OCI-LY3 (cell line): Measurements from ENCODE around the gene KLF15.

Experiments
- H2AFZ ChIP-seq: fragments of 200-600, 300-600 bp; shearing (Covaris generic); 2 replicates; pipeline ENCODE4 v1.6.0; 2014; ENCODE audit warnings: antibody characterized with exemption, low read depth, low read length
- H3K27ac ChIP-seq: fragments of 200-600, 300-600 bp; sonication (generic); 2 replicates; pipeline ENCODE4 v1.5.1; 2014; ENCODE audit warnings: mild to moderate bottlenecking, low read length, moderate library complexity, mixed read lengths
- H3K27me3 ChIP-seq: fragments of 200-600, 300-600 bp; sonication (generic); 2 replicates; pipeline ENCODE4 v1.6.1; 2014; ENCODE audit warnings: low read depth, low read length, mixed read lengths
- H3K36me3 ChIP-seq: fragments of 200-600, 300-600 bp; sonication (generic); replicated peaks from 2 replicates; pipeline ENCODE3; 2014; ENCODE audit warnings: low read depth, low read length, mixed read lengths
- H3K4me1 ChIP-seq: fragments of 300-600, 200-600 bp; sonication (generic); 2 replicates; pipeline ENCODE4 v1.6.1; 2014; ENCODE audit warnings: low read length, mixed read lengths
- H3K4me2 ChIP-seq: fragments of 200-600, 300-600 bp; sonication (generic); 2 replicates; pipeline ENCODE4 v1.6.1; 2014; ENCODE audit warnings: low read length, mixed read lengths
- H3K4me3 ChIP-seq: fragments of 300-600, 200-600 bp; sonication (generic); 2 replicates; pipeline ENCODE4 v1.5.1; 2014; ENCODE audit warnings: antibody characterized with exemption, mild to moderate bottlenecking, low read length, moderate library complexity
- H3K79me2 ChIP-seq: fragments of 300-600, 200-600 bp; shearing (Covaris generic); 2 replicates; pipeline ENCODE4 v1.6.1; 2014; ENCODE audit warnings: mild to moderate bottlenecking, low read length, mixed read lengths
- H3K9ac ChIP-seq: fragments of 300-600, 200-600 bp; shearing (Covaris generic); 2 replicates; pipeline ENCODE4 v1.6.0; 2014; ENCODE audit warnings: mild to moderate bottlenecking, low read length, moderate library complexity
- H3K9me3 ChIP-seq: fragments of 200-600, 300-600 bp; shearing (Covaris generic); 2 replicates; pipeline ENCODE4 v1.6.1; 2014; ENCODE audit warnings: low read length, mixed read lengths; ENCODE audit not compliant: insufficient read depth
- H4K20me1 ChIP-seq: fragments of 200-600, 300-600 bp; sonication (generic); 2 replicates; pipeline ENCODE4 v1.6.1; 2016; ENCODE audit warnings: low read length, mixed read lengths; ENCODE audit not compliant: insufficient read depth
- EZH2phosphoT487 ChIP-seq: fragments of 200-600 bp; shearing (Covaris generic); IDR thresholded peaks from 2 replicates; pipeline ENCODE4 v1.6.1; 2018; ENCODE audit warnings: antibody characterized with exemption, mixed run types, low read depth
- TF ChIP-seq, protein P1 (sequence below): fragments of 200-600, 300-600 bp; sonication (generic); IDR thresholded peaks from 2 replicates; pipeline ENCODE4 v1.5.1; 2014; ENCODE audit warnings: antibody characterized with exemption, low read length, low read depth

KLF15 gene

GRCh38 chr3:126373682-126374601, 16.7 kb upstream of the KLF15 start:
- Histone ChIP-seq H3K36me3 (no peaks in the 10 kb centered on the region), H3K4me1 (no peaks in the 10 kb centered on the region), H3K4me2 (no peak overlapping the region), H4K20me1 (no peaks in the 10 kb centered on the region), H3K79me2 (no peaks in the 10 kb centered on the region), H3K9ac (no peak overlapping the region), H3K9me3 (no peaks in the 10 kb centered on the region), H3K27me3 (no peaks in the 10 kb centered on the region), H3K4me3 (no peak overlapping the region), H3K27ac (no peak overlapping the region), H2AFZ (no peak overlapping the region)
- no peak for TF ChIP-seq EZH2phosphoT487
- TF ChIP-seq, protein P1, sequence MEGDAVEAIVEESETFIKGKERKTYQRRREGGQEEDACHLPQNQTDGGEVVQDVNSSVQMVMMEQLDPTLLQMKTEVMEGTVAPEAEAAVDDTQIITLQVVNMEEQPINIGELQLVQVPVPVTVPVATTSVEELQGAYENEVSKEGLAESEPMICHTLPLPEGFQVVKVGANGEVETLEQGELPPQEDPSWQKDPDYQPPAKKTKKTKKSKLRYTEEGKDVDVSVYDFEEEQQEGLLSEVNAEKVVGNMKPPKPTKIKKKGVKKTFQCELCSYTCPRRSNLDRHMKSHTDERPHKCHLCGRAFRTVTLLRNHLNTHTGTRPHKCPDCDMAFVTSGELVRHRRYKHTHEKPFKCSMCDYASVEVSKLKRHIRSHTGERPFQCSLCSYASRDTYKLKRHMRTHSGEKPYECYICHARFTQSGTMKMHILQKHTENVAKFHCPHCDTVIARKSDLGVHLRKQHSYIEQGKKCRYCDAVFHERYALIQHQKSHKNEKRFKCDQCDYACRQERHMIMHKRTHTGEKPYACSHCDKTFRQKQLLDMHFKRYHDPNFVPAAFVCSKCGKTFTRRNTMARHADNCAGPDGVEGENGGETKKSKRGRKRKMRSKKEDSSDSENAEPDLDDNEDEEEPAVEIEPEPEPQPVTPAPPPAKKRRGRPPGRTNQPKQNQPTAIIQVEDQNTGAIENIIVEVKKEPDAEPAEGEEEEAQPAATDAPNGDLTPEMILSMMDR: no peak

DNA sequence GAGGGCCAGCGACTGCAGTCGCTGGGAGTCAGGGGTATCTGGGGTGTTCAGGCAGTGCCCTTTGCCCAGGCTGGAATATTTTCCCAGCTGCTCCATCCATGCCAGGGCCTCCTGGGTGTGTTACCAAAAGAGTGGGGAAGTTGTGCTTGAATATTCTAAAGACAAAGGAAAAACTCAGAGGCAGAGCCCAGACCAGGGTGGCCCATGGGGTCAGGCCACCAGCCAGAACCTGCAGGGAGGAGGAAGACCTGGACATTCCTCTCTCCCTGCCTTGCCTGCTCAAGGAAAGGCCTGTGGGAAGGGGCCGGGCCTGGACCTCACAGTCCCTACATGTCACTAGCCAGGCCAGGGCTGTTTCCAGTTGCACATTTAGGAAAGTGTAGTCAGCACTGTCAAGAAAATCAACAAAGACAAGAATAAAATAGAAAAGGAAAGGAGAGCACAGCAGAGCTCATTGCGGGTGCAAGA, 16.0 kb upstream of the KLF15 start:
- H3K4me1 ChIP-seq: no peaks in the 10 kb centered on the region
- no peaks in the 10 kb centered on the region for H3K79me2 ChIP-seq
- H3K4me3 ChIP-seq: no peak overlapping the region
- H3K4me2 ChIP-seq: no peak overlapping the region
- no peaks in the 10 kb centered on the region for H3K9me3 ChIP-seq
- H2AFZ ChIP-seq: no peak overlapping the region
- no peaks in the 10 kb centered on the region for H4K20me1 ChIP-seq
- TF ChIP-seq EZH2phosphoT487: no peak
- TF ChIP-seq, protein P1: no peak
- no peak overlapping the region for H3K27ac ChIP-seq
- H3K27me3 ChIP-seq: no peaks in the 10 kb centered on the region
- no peak overlapping the region for H3K9ac ChIP-seq
- H3K36me3 ChIP-seq: no peaks in the 10 kb centered on the region

DNA sequence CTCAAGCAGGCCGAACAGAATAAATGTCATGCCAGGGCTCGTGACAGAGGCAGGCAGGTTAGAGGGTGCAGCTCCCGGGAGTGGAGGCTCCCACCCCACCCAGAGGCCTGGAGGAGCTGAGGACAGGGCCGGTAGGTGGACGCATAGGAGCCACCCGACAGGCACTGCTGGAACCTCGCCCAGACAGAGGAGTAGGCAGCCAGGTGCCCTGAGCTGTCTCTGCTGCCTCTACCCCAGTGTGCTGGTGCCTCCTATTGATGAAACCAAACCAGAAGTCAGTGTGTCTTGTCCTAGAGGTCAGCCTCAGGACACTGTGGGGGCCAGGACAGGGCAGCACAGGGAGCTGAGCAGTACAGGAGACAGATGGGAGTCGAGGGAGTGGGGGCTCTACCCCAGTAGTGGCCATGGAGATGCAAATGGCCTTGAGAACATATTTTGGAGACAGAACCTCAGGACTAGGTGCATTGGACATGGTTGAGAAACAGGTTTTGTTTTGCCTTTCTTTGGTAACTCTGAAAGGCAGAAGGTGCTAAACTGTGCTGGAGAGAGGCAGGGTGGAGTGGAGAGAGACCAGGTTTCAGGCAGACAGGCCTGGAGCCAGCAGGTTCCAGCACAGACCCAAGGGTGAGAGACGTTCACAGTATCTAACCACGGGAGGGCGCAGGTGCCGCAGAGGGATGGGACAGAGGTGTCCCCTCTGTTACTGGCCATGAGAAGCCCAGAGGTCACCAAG, 15.4 kb upstream of the KLF15 start:
- TF ChIP-seq, protein P1: no peak
- TF ChIP-seq EZH2phosphoT487: no peak
- H3K4me3 ChIP-seq: no peak overlapping the region
- H3K9me3 ChIP-seq: no peaks in the 10 kb centered on the region
- H3K27ac ChIP-seq: no peak overlapping the region
- H3K4me1 ChIP-seq: no peaks in the 10 kb centered on the region
- H2AFZ ChIP-seq: no peak overlapping the region
- H4K20me1 ChIP-seq: no peaks in the 10 kb centered on the region
- no peaks in the 10 kb centered on the region for H3K79me2 ChIP-seq
- H3K4me2 ChIP-seq: no peak overlapping the region
- H3K36me3 ChIP-seq: no peaks in the 10 kb centered on the region
- no peaks in the 10 kb centered on the region for H3K27me3 ChIP-seq
- no peak overlapping the region for H3K9ac ChIP-seq

DNA sequence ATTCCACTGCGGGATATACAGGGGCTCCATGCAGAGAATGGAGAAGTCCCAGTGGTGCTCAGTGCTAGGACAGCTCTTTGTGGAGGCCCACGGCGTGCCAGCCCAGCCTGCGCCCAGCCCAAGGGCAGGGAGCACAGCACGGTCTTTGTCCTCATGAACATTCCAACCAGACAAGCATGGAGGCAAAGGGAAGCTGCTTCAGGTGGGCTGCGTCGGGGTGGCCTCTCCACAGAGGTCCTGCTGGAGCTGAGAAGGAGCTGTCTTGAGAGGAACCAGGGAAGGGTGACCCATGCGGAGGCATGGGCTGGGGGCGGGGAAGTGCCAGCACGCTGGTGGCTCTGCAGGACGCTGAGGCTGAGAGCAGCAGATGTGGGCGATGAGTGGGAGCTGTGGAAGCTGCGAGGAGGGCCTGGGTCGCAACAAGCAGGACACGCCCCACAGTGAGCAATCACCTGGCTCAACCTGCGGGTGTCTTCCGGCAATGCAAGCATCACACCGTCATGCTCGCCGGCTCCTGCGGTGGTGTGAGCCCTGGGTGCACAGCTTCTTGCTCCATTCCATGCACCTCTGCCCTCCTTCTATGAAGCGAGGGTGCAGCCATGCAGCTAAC, 14.0 kb upstream of the KLF15 start:
- Histone ChIP-seq H3K79me2 (no peaks in the 10 kb centered on the region), H3K4me1 (no peaks in the 10 kb centered on the region), H3K27me3 (no peaks in the 10 kb centered on the region), H3K27ac (no peak overlapping the region), H3K9ac (no peak overlapping the region), H3K4me2 (no peak overlapping the region), H2AFZ (no peak overlapping the region), H3K36me3 (no peaks in the 10 kb centered on the region), H4K20me1 (no peaks in the 10 kb centered on the region), H3K9me3 (no peaks in the 10 kb centered on the region), H3K4me3 (no peak overlapping the region)
- TF ChIP-seq EZH2phosphoT487: no peak
- TF ChIP-seq, protein P1: no peak
